ENCODE measurements around the gene SGMS1.
"Not testable (repeated sequence)": the region's sequence is repeated elsewhere in the genome, so short reads cannot be mapped to it uniquely, and the experiment has no call there.

The SGMS1 gene

DNA sequence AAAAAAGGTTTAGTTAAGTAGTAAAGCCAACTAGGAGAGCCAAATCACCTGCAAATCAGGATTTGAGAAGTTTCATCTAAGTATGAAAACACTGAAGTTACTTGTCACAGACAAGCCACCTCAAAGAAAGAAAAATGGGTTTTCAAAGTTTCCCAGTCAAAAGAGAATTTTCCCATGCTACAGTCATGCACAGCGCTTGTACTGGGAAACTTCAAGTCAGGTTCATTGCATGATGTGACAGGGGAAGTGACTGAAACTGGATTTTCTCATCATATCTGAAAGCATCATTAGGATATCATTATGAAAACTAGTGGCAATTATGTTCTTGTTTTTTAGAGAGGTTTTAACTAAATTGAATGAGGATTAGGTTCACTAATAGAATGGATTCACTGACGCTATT is 167.0 kb downstream of the SGMS1 start:
- no peak for ATAC-seq

DNA sequence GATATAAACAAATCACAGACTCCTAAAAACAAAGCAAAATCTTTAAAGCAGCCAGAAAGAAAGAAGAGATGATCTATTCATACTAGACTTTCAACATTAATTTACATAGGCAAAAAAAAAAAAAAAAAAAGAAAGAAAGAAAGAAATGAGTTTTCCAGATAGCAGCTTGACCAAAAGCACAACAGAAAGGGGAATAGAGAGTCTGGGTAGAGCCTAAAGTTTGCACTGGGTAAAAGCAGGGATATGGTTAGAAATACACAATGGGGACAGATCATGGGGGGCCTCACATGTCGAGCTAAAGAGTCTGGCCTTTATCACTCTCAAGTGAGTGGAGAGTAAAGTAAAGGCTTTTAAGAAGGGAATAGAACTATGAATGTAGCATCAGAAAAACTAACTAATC is 169.8 kb downstream of the SGMS1 start:
- ATAC-seq = no peak
- TF ChIP-seq, protein P1, sequence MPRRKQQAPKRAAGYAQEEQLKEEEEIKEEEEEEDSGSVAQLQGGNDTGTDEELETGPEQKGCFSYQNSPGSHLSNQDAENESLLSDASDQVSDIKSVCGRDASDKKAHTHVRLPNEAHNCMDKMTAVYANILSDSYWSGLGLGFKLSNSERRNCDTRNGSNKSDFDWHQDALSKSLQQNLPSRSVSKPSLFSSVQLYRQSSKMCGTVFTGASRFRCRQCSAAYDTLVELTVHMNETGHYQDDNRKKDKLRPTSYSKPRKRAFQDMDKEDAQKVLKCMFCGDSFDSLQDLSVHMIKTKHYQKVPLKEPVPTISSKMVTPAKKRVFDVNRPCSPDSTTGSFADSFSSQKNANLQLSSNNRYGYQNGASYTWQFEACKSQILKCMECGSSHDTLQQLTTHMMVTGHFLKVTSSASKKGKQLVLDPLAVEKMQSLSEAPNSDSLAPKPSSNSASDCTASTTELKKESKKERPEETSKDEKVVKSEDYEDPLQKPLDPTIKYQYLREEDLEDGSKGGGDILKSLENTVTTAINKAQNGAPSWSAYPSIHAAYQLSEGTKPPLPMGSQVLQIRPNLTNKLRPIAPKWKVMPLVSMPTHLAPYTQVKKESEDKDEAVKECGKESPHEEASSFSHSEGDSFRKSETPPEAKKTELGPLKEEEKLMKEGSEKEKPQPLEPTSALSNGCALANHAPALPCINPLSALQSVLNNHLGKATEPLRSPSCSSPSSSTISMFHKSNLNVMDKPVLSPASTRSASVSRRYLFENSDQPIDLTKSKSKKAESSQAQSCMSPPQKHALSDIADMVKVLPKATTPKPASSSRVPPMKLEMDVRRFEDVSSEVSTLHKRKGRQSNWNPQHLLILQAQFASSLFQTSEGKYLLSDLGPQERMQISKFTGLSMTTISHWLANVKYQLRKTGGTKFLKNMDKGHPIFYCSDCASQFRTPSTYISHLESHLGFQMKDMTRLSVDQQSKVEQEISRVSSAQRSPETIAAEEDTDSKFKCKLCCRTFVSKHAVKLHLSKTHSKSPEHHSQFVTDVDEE (CRISPR knock-in tag; IDR thresholded peaks at IDR 0.05) = no peak
- TF ChIP-seq ZFP30 (CRISPR knock-in tag; IDR thresholded peaks at IDR 0.05) (no peak), OSR1 (CRISPR knock-in tag; IDR thresholded peaks at IDR 0.05) (no peak), TOX (CRISPR knock-in tag; IDR thresholded peaks at IDR 0.05; ENCODE audit: borderline replicate concordance) (no peak), ESRRG (CRISPR knock-in tag; IDR thresholded peaks at IDR 0.05) (no peak), ZNF565 (CRISPR knock-in tag; conservative IDR thresholded peaks at IDR 0.05; ENCODE audit: low read depth) (no peak), ZFP3 (CRISPR knock-in tag; IDR thresholded peaks at IDR 0.05) (no peak)

More for the DNA sequence above, 167.0 kb downstream of the SGMS1 start:
- no peak for TF ChIP-seq ZFP3 (CRISPR knock-in tag; IDR thresholded peaks at IDR 0.05)
- TF ChIP-seq, protein P2, sequence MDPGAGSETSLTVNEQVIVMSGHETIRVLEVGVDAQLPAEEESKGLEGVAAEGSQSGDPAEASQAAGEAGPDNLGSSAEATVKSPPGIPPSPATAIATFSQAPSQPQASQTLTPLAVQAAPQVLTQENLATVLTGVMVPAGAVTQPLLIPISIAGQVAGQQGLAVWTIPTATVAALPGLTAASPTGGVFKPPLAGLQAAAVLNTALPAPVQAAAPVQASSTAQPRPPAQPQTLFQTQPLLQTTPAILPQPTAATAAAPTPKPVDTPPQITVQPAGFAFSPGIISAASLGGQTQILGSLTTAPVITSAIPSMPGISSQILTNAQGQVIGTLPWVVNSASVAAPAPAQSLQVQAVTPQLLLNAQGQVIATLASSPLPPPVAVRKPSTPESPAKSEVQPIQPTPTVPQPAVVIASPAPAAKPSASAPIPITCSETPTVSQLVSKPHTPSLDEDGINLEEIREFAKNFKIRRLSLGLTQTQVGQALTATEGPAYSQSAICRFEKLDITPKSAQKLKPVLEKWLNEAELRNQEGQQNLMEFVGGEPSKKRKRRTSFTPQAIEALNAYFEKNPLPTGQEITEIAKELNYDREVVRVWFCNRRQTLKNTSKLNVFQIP (CRISPR knock-in tag; IDR thresholded peaks at IDR 0.05; ENCODE audit: borderline replicate concordance, low read depth) = no peak

DNA sequence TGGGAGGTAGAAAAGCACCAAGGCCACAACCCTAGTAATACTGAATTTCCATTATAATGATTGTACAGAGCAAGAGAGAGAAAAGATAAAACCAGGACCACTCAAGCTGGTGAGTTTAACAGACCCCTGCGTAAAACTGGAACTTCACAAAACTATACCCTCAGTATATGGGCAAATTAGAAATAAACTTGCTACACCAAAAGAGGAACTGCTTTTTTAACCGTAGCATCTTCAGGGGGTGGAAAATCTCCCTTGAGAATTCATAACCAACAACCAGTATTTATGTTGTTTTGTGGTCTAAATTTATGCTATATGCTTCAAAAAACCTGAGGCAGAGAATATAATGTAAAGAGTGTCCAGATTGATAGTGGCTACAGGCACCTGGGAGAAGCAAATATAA is 171.2 kb downstream of the SGMS1 start:
- TF ChIP-seq RARB (CRISPR knock-in tag; IDR thresholded peaks at IDR 0.05) (no peak), PPARA (CRISPR knock-in tag; IDR thresholded peaks at IDR 0.05; ENCODE audit: borderline replicate concordance) (no peak), BACH2 (CRISPR knock-in tag; IDR thresholded peaks at IDR 0.05; ENCODE audit: borderline replicate concordance) (no peak), OSR1 (CRISPR knock-in tag; IDR thresholded peaks at IDR 0.05) (no peak), ZFP3 (CRISPR knock-in tag; IDR thresholded peaks at IDR 0.05) (no peak), ISL1 (CRISPR knock-in tag; IDR thresholded peaks at IDR 0.05) (no peak), TCF4 (CRISPR knock-in tag; IDR thresholded peaks at IDR 0.05; ENCODE audit: borderline replicate concordance) (no peak)
- TF ChIP-seq, protein P2 (CRISPR knock-in tag; IDR thresholded peaks at IDR 0.05; ENCODE audit: borderline replicate concordance, low read depth) = no peak
- TF ChIP-seq, protein P1 (CRISPR knock-in tag; IDR thresholded peaks at IDR 0.05) = no peak
- ATAC-seq = no peak

DNA sequence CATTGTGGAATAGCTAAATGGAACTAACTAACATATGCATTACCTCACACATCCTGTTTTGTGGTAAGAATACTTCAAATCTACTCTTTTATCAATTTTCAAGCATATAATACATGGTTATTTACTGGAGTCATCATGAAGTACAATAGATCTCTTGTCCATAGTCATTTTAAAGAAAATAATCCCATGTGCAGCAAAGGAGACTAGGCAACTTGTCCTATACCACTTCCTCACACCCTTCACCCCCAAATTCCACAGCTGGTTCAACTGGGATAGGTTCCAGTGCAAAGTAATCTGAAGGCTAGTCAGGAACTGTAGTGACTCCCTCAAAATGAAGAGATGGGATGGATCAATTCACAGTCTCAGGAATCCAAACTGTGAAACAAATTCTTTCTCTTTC is 176.1 kb downstream of the SGMS1 start:
- TF ChIP-seq ZNF565 (CRISPR knock-in tag; conservative IDR thresholded peaks at IDR 0.05; ENCODE audit: low read depth) (no peak), ZFP3 (CRISPR knock-in tag; IDR thresholded peaks at IDR 0.05) (no peak), TCF4 (CRISPR knock-in tag; IDR thresholded peaks at IDR 0.05; ENCODE audit: borderline replicate concordance) (no peak), ISL1 (CRISPR knock-in tag; IDR thresholded peaks at IDR 0.05) (no peak), ARNTL (CRISPR knock-in tag; IDR thresholded peaks at IDR 0.05; ENCODE audit: borderline replicate concordance, low read depth) (no peak), BACH2 (CRISPR knock-in tag; IDR thresholded peaks at IDR 0.05; ENCODE audit: borderline replicate concordance) (no peak), ZNF70 (CRISPR knock-in tag; IDR thresholded peaks at IDR 0.05) (no peak)
- TF ChIP-seq, protein P3, sequence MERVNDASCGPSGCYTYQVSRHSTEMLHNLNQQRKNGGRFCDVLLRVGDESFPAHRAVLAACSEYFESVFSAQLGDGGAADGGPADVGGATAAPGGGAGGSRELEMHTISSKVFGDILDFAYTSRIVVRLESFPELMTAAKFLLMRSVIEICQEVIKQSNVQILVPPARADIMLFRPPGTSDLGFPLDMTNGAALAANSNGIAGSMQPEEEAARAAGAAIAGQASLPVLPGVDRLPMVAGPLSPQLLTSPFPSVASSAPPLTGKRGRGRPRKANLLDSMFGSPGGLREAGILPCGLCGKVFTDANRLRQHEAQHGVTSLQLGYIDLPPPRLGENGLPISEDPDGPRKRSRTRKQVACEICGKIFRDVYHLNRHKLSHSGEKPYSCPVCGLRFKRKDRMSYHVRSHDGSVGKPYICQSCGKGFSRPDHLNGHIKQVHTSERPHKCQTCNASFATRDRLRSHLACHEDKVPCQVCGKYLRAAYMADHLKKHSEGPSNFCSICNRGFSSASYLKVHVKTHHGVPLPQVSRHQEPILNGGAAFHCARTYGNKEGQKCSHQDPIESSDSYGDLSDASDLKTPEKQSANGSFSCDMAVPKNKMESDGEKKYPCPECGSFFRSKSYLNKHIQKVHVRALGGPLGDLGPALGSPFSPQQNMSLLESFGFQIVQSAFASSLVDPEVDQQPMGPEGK (CRISPR knock-in tag; IDR thresholded peaks at IDR 0.05; ENCODE audit: borderline replicate concordance) = no peak
- TF ChIP-seq, protein P1 (CRISPR knock-in tag; IDR thresholded peaks at IDR 0.05) = no peak
- TF ChIP-seq, protein P4, sequence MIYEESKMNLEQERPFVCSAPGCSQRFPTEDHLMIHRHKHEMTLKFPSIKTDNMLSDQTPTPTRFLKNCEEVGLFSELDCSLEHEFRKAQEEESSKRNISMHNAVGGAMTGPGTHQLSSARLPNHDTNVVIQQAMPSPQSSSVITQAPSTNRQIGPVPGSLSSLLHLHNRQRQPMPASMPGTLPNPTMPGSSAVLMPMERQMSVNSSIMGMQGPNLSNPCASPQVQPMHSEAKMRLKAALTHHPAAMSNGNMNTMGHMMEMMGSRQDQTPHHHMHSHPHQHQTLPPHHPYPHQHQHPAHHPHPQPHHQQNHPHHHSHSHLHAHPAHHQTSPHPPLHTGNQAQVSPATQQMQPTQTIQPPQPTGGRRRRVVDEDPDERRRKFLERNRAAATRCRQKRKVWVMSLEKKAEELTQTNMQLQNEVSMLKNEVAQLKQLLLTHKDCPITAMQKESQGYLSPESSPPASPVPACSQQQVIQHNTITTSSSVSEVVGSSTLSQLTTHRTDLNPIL (CRISPR knock-in tag; IDR thresholded peaks at IDR 0.05; ENCODE audit: low read depth) = no peak
- ATAC-seq = no peak

DNA sequence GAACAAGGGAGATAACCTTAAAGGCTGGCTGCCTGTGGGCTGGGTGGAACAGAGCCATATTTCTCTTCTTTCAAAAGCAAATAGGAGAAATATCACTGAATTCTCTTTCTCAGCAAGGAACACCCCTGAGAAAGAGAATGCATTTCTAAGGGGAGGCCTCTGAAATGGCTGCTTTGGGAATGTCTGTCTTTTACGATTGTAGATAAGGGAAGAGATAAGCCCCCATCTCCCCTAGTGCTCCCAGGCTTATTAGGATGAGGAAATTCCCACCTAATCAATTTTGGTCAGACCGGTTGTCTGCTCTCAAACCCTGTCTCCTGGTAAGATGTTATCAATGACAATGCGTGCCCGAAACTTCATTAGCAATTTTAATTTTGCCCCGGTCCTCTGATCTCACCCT is 178.0 kb downstream of the SGMS1 start:
- not testable (repeated sequence) for ATAC-seq

Measured in SK-N-SH treated with all-trans-retinoic acid at 6 μM for 48 hours (cell line).